NCI-H1417 treated with DMSO at 0.1 percent for 48 hours (cell line): ENCODE results near the gene RPN1.
A peak's percentile ranks its signal among the peaks of the same experiment; 100 is the strongest.
"Not testable (repeated sequence)": the region's sequence is repeated elsewhere in the genome, so short reads cannot be mapped to it uniquely, and the experiment has no call there.

Source experiments
- DNase-seq: peaks from one replicate; lab custom pipeline; 2025; lab: John Stamatoyannopoulos, UW

The RPN1 gene

GRCh38 chr3:128609294-128609693 lies 41.3 kb downstream of the RPN1 start:
- DNase-seq = no peak

GRCh38 chr3:128607710-128608048 lies 42.9 kb downstream of the RPN1 start:
- no peak for DNase-seq

GRCh38 chr3:128606094-128606493 lies 44.5 kb downstream of the RPN1 start:
- no peak for DNase-seq

GRCh38 chr3:128605091-128606046 lies 45.2 kb downstream of the RPN1 start:
- DNase-seq = no peak

- no peak for DNase-seq
Observed at GRCh38 chr3:128603811-128604775, 46.5 kb downstream of the RPN1 start.

- DNase-seq = no peak
Observed at GRCh38 chr3:128603313-128603712, 47.3 kb downstream of the RPN1 start.

- no peak for DNase-seq
Observed at GRCh38 chr3:128598884-128599664, 51.5 kb downstream of the RPN1 start.

- DNase-seq = no peak
Observed at GRCh38 chr3:128597900-128598299, 52.7 kb downstream of the RPN1 start.

- no peak for DNase-seq
Observed at GRCh38 chr3:128592864-128593263, 57.8 kb downstream of the RPN1 start.

GRCh38 chr3:128591738-128592426 lies 58.7 kb downstream of the RPN1 start:
- no peak for DNase-seq

GRCh38 chr3:128590948-128591347 lies 59.7 kb downstream of the RPN1 start:
- DNase-seq = no peak

GRCh38 chr3:128589985-128590384 lies 60.6 kb downstream of the RPN1 start:
- not testable (repeated sequence) for DNase-seq

GRCh38 chr3:128588147-128588546 lies 62.5 kb downstream of the RPN1 start:
- DNase-seq = no peak

- no peak for DNase-seq
Observed at GRCh38 chr3:128587391-128587790, 63.2 kb downstream of the RPN1 start.

GRCh38 chr3:128586932-128587331 lies 63.7 kb downstream of the RPN1 start:
- DNase-seq = not testable (repeated sequence)

- DNase-seq = not testable (repeated sequence)
Observed at GRCh38 chr3:128586391-128586790, 64.2 kb downstream of the RPN1 start.

- DNase-seq = no peak
Observed at GRCh38 chr3:128585974-128586373, 64.6 kb downstream of the RPN1 start.

- no peak for DNase-seq
Observed at GRCh38 chr3:128585189-128585588, 65.4 kb downstream of the RPN1 start.

GRCh38 chr3:128584412-128585020 lies 66.1 kb downstream of the RPN1 start:
- DNase-seq = peak; percentile 21

GRCh38 chr3:128581566-128581965 lies 69.1 kb downstream of the RPN1 start:
- DNase-seq = no peak

GRCh38 chr3:128579927-128580326 lies 70.7 kb downstream of the RPN1 start:
- no peak for DNase-seq
